ENCODE results near the gene DIAPH2.

GRCh38 chrX:97266406-97267121 lies 581.9 kb downstream of the DIAPH2 start:
- TF ChIP-seq OSR1 (CRISPR knock-in tag; IDR thresholded peaks at IDR 0.05), result no peak
- TF ChIP-seq TOX (CRISPR knock-in tag; IDR thresholded peaks at IDR 0.05; ENCODE audit: borderline replicate concordance), result peak; percentile 87
- TF ChIP-seq ESRRG (CRISPR knock-in tag; IDR thresholded peaks at IDR 0.05), result no peak
- TF ChIP-seq PATZ1 (CRISPR knock-in tag; IDR thresholded peaks at IDR 0.05; ENCODE audit: borderline replicate concordance), result peak; percentile 75; the same call in 1 of the 2 replicates
- TF ChIP-seq ISL1 (CRISPR knock-in tag; IDR thresholded peaks at IDR 0.05), result peak; percentile 78
- TF ChIP-seq ZNF565 (CRISPR knock-in tag; conservative IDR thresholded peaks at IDR 0.05; ENCODE audit: low read depth), result no peak
- TF ChIP-seq RARB (CRISPR knock-in tag; IDR thresholded peaks at IDR 0.05), result peak; percentile 63; the same call in 1 of the 2 replicates
- TF ChIP-seq ZNF8 (CRISPR knock-in tag; IDR thresholded peaks at IDR 0.05), result no peak
